ENCODE results near the gene SPEG.

The SPEG gene

DNA sequence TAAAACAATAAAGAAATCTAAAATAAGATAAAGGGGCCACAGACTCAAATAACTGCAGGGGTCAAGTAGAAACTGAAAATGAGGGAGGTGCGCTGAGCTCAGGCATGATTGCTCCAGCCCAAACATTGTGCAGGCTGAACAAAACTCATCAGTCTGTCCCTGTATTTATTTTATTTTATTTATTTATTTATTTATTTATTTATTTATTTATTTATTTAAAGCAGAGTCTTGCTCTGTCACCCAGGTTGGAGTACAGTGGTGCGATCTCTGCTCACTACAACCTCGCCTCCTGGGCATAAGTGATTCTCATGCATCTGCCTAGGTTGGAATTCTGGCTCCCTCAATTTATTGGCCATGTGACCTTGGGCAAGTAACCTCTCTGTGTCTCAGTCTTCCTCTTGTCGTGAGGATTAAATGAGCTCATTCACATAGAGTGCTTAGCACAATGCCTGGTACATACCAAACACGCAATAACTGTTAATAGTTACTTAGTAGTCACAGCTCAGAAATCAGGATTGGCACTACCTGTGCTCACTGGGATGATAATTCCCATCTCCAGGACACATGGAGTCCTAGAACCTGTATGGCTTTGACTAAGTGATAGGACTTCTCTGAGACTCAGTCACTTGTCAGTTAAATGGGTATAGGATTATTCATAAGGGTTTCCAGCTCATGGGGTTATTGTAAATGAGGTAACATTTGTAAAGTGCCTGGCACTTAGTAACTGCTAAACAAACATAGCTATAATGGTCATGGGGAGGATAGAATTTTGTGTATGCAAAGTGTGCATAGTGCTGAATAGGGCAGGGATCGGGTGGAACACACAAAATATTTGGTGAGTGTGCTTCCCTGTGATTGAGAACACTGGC lies 6.0 kb downstream of the SPEG start:
- H3K27ac ChIP-seq: no peak overlapping the region
- TF ChIP-seq ZFX (IDR thresholded peaks at IDR 0.05): no peak
- TF ChIP-seq, protein P1, sequence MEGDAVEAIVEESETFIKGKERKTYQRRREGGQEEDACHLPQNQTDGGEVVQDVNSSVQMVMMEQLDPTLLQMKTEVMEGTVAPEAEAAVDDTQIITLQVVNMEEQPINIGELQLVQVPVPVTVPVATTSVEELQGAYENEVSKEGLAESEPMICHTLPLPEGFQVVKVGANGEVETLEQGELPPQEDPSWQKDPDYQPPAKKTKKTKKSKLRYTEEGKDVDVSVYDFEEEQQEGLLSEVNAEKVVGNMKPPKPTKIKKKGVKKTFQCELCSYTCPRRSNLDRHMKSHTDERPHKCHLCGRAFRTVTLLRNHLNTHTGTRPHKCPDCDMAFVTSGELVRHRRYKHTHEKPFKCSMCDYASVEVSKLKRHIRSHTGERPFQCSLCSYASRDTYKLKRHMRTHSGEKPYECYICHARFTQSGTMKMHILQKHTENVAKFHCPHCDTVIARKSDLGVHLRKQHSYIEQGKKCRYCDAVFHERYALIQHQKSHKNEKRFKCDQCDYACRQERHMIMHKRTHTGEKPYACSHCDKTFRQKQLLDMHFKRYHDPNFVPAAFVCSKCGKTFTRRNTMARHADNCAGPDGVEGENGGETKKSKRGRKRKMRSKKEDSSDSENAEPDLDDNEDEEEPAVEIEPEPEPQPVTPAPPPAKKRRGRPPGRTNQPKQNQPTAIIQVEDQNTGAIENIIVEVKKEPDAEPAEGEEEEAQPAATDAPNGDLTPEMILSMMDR (conservative IDR thresholded peaks at IDR 0.05): no peak

DNA sequence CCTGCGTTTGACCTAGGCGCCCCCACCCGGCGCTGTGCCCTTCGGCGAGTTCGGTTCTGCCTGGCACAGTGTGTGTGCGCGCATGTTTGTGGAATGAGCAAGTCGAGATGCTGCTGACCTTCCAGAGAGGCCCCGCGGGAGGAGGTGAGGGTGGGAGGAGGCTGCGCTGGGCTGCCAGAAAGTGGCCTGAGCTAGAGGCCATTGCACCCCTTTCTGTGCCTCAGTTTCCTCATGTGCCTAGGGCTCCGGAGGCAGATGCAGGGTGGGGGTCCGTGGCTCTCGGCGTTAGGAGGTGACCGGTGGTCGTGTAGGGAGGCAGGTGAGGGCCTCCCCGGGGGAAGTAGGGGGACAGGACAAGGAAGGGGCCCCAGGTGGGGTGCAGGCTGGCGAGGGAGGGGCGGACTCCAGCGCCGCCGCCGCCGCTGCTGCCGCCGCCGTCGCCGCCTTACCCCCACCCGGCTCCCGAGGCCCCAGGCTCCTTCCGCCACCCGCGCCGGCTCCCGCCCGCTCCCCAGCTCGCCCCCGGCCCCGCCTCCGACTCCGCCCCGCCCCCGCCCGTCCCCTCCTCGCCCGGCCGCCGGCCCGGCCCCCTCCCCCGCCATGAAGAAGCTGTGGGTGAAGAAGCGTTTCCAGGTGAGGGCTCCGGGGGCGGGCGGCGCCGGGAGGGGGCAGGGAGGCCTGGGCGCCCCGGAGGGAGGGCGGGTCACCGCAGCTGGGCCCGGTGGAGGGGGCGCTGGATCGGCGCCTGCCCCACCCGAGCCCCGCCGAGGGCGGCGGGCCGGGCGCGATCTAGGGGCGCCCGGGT lies 7.0 kb downstream of the SPEG start:
- TF ChIP-seq ZFX (IDR thresholded peaks at IDR 0.05): no peak
- TF ChIP-seq, protein P1 (conservative IDR thresholded peaks at IDR 0.05): no peak
- no peak overlapping the region for H3K27ac ChIP-seq

DNA sequence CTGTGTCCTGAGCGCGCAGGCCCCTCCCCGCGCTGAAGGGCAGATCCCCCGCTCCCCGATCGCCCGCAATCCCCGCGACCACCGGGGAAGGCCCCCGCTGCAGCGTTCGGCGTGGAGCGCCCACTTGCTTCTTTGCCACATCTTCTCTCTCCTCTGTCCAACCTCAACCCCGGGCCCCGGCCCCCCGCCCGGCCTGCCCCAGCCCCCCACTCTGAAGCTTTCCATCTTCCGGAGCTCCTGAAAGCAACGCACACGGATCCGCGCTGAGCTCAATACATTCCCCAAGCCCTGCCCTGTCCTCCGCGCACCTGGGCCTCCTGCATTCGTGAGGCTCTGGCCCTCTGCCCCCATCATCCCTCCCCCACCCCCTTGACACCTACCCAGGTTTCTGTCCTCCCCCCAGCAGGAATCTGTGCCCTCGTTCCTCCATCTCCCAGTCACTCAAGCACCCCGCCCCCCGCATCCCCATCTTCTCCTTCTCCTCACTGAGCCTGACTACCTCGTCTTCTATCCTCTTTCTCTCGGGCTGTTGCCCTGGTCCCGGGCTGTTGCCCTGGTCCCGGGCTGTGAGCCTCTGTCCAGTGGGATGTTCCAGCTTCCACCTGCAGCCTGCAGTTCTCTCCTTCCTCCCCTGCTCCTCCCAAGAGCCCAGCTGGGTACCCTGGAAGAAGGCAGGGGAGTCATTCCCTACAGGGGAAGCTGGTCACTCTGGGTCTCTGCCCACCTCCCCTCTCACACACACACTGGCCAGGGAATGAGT lies 7.8 kb downstream of the SPEG start:
- H3K27ac ChIP-seq: no peak overlapping the region
- TF ChIP-seq, protein P1 (conservative IDR thresholded peaks at IDR 0.05): no peak
- no peak for TF ChIP-seq ZFX (IDR thresholded peaks at IDR 0.05)

DNA sequence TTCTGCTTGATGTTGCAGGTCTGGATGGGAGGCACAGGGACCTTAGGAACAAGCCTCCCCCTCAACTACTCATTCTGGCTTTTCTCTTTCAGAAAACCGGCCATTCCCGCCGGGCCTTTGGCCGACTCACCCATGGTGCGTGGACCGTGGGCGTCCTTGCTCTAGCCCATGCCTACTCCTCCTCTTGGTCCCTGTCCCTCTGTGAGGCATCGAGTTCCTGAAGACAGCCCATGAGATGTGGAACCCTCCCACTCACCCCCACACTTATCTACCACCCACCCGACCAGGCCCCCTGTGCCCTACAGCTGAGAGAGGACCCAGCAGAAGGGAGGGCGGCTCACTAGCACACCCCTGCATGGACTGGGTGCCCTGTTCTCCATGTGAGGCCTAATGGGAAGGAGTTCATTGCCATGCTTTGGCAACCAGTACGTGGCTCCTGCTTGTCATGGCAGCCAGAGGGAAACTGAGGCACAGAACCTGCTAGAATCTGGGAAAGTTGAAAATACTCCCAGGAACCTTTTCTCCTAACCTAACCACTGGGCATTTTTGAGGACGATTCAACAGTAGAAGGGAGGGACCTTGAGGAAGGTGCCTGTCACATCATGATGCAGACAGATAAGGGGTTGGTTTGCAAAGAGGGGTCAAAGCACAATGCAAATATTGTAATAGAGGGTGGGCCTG lies 8.5 kb downstream of the SPEG start:
- no peak for TF ChIP-seq ZFX (IDR thresholded peaks at IDR 0.05)
- TF ChIP-seq, protein P1 (conservative IDR thresholded peaks at IDR 0.05): no peak
- H3K27ac ChIP-seq: no peak overlapping the region

DNA sequence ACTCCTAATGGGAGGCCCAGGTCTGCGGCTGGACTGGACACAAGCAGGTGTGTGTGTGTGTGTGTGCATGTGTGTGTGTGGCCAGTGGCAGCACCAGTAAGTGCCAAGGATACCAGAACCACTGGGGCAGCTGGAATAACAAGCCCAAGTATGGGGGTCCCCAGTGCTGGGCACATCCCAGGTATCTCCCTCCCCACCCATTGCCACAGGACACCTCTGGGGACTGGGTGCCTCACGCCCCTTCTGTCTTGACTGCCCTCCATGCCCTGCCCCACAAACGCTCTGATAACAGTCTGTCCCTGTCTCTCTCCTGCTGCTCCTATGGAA lies 9.0 kb downstream of the SPEG start:
- TF ChIP-seq, protein P1 (conservative IDR thresholded peaks at IDR 0.05): no peak
- no peak for TF ChIP-seq ZFX (IDR thresholded peaks at IDR 0.05)
- H3K27ac ChIP-seq: no peak overlapping the region

DNA sequence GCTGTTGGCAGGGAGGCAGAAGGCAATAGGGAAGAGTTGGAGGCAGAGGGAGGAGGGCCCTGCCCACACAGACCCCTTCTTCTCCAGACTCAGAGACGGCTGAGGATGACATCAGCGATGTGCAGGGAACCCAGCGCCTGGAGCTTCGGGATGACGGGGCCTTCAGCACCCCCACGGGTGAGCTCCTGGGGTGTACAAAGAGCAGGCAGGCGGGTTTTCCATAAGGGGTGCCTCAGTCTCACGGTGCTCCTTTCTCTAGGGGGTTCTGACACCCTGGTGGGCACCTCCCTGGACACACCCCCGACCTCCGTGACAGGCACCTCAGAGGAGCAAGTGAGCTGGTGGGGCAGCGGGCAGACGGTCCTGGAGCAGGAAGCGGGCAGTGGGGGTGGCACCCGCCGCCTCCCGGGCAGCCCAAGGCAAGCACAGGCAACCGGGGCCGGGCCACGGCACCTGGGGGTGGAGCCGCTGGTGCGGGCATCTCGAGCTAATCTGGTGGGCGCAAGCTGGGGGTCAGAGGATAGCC lies 10.0 kb downstream of the SPEG start:
- no peak overlapping the region for H3K27ac ChIP-seq
- TF ChIP-seq ZFX (IDR thresholded peaks at IDR 0.05): no peak
- TF ChIP-seq, protein P1 (conservative IDR thresholded peaks at IDR 0.05): no peak

Data from C4-2B (cell line).